ENCODE data around the gene CCDC57.

Gene CCDC57

DNA sequence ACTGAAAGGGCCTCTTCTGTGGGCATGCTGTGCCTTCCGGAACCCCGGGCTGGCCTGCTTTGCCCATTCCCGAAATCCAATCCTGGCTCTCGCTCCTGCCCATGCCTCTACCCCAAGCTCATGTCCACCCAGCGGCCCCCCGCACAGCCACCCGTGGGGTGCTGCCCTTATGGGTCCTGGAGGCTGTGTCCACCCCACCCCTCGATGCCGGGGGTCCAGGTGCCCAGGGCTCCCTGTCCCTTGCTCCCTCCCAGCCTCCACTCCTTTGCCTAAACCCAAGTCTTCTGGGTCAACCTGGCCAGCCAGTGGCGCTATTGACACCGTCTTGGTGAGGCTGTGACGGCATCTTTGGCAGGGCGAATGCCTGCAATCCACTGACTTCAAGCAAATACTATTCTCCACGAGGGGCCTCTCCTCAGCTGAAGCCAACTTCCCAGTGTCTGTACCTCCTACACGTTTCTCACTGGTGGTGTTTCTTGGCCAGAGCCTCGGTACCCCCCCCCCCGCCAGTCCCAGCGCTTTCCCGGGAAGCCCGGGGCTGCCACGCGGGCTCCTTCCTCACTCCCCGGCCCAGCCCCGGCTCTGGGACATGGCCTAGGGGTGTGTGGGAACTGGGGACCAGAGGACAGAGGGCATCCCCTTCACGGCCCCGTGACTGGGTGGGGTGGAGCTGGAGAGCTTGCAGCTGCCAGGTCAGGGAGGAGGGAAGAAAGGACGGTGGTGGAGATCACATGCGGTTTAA is 134.9 kb downstream of the CCDC57 start:
- no peak for DNase-seq

DNA sequence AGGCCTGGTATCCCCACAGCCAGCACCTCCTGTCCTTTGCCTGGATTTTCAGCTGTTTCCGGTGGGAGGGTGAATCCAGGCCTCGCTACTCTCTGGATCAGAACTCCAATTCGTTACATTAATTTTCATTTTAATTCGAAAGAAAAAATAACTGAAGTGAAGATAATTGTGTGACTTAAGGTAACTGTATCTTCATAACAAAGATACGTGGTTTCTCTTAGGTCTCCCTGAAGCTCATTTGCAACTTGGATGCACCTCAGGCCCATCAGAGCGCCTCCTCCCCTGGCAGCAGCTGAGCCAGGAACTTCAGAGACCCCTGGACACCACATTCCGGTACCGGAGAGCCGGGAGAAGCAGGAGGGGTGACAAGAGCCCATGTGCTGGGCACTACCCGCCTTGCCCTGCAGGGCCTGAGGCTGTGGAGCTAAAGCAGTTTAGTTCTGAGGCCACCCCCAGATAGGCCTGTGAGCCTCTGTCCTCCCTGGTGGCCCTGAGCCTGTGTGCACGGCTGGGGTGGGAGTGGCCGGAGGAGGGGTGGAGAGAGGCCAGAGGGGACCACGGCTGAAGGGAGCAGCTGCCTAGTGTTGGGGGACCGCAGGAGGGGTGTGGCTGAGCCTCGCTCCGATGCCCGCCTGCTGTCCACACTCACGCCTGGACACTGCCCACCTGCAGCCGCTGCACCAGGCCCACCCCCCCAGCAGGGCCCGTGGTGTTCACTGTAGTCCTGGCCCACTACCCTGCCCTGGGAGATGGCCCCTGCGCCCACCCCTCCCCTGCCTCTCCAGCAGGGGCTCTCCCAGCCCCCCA is 135.7 kb downstream of the CCDC57 start:
- no peak for DNase-seq

DNA sequence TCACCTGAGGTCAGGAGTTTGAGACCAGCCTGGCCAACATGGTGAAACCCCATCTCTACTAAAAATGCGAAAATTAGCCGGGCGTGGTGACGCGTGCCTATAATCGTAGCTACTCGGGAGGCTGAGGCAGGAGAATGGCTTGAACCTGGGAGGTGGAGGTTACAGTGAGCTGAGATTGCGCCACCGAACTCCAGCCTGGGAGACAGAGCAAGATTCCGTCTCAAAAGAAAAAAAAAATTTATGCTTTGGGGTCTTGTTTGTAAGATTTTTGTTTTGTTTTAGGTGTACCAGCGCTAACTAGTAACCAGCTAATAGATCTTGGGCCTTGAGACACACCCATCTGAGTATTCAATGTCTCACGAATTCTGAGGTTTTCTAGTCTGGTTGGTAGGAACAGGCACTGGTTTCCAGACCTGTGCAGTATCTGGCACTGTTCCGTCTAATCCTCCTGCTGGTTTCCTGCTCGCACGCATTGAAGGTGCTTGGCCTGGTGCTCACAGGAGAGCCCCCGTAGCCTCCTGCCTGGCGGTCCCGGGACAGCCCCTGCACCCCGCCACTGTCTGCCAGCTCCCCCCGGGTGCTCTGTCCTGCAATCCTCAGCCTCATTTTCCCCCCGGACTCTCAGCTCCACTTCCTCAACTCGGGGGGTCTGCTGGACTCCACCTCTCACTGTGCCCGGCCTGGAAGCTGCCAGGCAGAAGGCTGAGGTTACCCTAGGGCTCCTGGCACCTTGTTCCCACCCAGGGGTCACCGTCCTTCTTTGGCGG is 136.4 kb downstream of the CCDC57 start:
- no peak for DNase-seq

DNA sequence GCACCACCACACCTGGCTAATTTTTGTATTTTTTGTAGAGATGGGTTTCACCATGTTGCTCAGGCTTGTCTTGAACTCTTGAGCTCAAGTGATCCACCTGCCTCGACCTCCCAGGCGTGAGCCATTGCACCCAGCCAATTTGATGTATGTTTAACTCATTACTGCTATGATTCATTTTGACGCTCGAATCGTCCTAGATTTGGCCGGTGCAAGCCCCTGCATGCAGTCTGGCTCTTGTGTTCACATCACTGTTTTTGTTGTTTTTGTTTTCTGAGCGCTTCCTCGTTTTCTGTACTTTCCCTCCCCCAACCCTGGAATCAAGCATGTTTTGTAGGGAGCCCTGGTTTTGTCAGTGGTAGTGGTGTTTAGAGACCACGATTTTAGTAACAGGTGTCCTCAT is 139.2 kb downstream of the CCDC57 start:
- DNase-seq, result no peak

DNA sequence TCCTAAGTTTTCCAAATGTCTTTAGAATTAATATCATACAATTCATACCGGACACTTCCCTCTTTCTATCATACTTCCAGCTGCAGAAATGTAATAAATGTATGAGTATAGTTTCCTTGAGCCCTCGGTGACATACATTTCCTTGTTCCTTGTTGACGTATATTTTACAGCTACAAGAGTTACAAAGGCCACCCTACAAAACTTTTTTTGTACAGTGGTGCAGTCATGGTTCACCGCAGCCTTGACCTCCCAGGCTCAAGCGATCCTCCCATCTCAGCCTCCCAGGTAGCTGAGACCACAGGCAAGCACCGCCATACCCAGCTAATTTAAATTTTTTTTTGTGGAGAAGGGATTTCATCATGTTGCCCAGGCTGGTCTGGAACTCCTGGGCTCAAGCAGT is 139.8 kb downstream of the CCDC57 start:
- no peak for DNase-seq

DNA sequence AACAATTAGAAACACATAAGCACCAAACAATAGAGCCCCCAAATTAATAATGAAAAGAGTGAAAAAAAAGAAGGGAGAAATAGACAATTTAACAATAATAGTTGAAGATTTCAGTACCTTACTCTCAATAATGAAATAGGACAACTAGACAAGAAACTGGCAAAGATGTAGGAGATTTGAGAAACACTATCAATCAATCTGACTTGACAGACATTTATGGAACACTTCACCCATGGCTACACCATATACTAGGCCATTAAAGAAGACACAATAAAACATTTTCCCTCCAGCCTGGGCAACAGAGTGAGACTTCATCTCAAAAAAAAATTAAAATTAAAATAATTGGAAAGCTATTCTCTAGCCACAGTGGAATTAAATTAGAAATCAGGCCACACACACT is 142.0 kb downstream of the CCDC57 start:
- DNase-seq, result no peak

DNA sequence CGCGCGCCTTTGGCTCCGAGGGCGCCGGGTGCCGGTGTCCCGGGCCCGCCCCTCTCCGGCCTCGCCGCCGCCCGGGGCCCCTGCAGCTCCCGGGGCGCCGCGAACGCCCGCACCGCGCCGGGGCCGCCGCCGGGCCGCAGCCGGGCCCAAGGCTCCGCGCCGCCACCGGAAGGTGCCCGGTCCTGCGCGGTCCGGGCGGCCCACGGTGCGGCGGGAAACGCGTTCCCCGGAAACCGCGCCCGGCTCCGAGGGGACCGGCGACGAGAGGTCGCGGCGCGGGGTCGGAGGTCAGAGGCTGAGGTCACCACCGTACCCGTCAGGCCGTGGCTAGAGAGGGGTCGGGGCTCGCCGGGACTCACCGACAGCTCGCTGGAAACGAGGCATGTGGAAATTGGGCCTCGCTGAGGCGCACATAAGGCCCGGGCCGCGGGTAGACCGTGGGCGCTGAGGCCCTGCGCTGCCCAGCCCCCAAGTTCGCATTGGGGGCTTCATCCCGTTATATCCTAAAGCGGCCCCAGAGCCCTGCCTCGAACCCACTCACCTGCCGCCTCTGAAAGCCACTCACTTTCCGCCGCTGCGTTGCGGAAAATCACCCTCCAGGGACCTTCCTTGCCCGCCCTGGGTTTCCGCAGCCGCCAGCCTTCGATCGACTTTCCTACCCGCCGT is 146.9 kb downstream of the CCDC57 start, which contains the start of gene DUS1L:
DUS1L (minus strand) TSS at position 167 of the 666 bp plus-strand sequence. CDS start 745 bp downstream, outside the sequence.
- DNase-seq, result peak; percentile 81

DNA sequence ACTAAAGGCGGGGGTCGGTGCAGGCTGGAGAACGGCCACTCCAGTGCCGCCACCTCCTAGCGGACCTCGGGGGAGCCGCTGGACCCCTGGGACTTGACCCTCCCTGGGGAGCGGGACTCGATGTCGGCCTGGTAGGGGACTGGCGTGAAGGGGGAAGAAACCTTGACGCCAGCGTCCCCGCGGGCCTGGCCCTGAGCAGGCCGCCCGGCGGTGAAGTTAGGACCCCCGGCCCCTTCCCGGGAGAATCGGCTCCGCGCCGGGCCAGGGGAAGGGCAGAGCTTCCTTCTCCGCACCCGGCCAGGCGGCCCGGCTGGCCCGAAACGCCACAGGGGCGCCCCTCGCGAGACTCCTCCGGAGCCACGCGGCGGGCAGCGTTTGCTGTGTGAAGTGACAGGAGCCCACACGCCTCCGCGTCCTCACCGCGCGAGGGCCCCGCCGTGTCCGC is 147.4 kb downstream of the CCDC57 start:
- DNase-seq, result no peak

DNA sequence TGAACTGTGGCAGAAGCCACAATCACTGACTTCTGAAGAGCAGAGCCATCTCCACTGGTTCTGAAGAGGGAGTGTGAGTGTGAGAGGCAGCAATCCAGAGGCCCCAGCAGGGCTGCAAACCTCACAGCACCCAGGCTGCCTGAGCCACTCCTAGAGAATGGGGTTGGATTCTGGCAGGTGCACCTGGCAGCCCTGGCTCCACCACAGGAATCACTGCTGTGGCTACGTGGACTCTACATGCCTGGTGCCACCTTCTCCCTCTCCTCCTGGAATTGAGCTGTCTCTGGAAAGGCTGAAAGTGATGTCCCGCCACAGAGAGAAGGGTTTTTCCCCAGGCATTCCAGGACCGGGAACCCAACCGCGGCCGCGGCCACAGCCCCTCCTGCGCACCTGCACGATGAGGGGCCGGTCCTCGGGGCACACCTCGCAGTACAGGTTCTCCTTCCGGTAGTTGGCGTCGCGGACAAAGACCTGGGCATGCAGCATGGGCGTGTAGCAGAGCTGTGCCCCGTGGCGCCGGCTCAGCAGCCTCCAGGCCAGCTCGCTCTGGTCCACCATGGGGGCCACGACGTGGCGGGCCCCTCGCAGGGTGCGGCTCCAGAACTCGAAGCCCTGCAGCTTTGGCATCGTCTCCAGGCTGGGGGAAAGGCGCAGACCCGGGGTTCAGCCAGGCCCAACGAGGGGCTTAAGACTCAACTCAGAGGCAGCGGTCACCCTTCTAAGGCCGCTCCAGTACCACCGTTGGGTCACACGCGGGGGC is 148.0 kb downstream of the CCDC57 start:
- DNase-seq, result no peak

DNA sequence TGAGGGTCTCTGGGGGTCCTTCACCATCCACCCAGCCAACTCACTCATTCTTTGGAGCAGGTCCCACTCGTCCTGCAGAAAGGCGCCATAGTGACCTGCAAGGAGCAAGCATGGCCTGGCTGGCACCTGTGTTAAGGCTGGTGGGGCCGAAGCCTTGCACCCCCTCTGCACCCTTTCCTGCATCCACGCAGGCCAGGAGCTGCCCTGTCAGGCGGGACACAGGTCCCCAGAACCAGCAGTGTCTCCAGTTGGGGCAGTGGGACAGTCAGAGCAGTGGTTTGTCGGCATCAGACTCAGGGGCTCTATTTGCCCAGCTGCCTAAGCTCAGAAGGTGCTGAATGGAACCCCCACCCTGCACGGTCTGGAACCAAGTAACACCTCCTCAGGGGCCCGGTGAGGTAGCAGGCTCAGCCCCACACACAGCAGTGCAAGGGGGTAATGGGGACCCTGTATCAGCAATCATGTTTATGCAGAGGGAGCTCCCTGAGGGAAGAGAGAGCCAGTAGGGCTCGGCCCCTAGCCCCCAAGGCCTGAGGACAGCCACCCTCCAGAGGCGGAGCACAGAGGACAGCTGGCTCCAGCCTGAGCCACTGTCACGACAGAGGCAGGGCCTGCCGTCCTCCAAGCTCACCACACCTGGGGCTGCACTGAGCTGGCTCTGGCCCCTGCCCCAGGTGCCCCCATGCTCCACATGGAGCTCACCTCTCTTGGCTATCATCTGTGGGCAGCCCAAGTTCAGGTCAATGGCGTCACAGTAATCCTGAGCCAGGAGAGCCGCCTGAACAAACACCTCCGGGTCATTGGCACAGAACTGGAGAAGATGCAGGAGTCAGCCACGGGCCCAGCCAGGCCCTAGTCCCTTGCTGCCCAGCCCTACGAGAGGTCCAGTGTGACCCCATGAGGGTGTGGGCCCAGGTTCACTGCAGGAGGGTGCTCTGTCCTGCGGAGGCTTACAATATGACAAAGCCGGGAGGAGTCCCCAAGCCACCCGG is 148.9 kb downstream of the CCDC57 start:
- DNase-seq, result no peak

DNA sequence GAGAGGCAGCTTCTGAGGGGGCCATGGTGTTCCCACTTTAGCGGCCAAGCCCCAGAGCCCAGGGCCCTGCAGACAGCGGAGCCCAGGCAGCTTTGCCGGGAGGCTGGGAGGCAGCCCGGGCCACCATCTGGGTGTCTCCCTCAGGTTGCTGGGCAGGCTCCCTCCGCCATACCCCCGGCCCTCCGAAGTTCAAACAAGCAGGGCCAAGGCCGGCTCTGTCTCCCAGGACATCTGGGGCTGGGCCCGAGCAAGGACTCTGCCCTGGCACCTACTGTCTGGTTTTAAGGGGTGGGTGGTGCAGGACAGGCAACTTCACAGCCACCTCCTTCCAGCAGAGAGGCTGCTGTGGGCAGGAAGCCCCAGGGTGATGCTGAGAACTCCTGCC is 149.7 kb downstream of the CCDC57 start:
- DNase-seq, result no peak

DNA sequence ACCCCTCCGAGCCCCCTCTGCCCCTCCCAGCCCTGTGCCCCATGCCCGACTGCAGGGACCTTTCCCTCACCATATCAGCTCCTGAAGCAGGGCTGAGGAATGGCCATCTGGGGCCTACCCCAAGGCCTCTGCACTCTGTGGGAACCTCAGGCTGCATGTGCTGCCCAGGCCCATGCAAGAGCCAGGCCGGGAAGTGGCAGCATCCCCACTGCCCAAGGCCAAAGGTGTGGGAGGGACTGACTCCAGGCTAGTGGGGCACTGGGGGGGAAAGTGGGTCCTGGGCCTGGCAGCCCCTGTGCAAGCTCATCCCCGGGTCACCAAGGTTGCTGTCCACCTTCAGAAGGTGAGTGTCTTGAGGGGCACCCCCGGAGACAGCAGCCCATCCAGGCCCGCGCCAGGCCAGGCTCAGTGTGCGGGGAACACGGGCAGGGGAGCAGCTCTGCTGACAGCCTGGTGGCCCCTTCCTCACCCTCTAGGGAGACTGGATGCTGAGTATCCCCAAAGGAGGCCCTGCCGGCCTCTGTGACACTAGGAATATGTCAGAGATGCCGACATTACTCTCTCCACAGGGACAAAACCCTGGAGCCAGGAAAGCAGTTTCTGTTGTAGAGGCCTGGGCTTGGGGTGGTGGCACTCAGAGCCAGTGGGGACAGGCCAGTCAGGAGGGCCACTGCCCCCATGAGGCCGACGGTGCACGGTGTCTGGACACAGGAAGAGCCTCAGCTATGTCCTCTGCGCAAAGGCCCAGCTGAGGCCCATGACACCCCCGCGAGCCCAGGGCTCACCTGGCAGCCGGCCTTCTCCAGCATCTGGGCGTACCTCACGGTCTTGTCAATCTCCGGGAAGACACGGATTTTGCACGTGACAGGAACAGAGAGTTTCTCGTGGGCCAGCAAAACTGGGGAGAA is 150.3 kb downstream of the CCDC57 start:
- DNase-seq, result no peak

DNA sequence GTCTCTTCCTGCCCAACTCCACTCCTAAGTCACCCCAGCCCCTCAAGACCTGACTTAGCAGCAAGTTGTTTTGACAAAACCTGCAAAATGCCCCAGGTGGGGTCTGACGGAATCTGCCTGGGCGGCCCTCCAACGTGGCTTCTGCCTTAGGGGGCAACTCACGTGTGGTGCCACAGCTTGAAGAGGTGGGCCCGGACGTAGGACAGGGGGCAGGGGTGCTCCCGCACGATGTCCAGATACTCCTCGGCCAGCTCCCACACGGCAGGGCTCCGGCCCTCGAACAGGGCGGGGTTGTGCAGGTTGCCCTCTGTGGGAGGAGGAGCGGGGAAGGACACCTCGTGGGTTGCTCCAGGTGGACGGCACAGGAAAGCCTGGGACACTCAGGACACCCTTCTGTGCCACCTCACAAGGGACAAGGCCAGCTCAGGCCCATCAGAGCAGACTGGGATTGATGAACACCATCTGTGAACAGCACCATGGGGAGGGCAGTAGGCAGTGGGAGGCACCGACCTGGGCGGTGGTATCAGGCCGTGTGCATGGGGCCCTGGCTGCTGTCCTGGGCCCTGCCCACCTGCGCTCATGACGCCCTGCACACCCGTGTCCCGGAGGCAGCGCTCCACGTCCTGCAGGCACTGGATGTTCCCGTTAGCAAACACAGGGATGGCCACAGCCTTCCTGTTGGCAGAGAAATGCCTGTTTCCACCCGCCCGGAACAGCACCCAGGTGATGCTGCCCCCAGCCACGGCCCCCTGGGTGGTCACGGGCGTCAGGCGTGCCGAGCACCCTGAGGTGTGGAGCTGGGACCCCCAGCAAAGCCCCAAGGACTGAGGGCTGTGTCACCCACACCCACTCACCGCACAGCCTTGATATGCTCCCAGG is 151.4 kb downstream of the CCDC57 start:
- DNase-seq, result no peak

DNA sequence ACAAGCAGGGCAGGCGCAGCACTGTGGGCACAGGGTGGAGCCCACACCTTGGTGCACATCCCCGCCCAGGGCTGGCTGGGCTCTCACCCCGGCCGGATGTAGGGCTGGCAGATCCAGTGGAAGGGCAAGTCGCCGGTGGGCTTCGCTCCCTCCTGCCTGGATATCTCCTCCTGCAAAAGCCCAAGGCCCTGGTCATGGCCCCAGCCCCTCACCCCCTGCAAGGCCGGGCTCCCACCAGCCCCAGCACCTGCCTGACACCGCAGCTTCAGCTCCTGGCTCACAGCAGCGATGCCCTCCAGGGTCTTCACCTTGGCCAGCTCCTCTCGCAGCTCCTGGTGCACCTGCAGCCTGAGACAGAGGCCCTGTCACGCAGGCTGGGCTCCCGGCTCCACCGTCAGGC is 152.0 kb downstream of the CCDC57 start:
- DNase-seq, result no peak

DNA sequence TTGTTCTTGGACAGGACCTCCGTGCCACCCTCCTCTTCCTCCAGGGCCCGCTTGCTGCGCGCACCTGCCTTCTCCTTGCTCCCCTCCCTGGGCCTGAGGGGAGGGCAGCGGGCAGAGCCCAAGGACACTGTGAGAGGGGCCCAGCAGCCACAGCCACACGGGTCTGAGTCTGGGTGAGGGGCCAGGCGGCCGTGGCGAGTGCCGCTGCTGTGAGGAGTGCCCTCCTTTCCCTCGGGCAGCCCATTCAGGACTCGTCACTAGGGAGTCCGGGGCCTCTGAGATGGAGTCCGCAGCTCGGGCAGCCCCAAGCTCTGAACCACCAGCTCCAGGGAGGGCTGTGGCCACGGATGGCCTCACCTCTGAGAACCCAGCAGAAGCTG is 152.7 kb downstream of the CCDC57 start:
- no peak for DNase-seq

DNA sequence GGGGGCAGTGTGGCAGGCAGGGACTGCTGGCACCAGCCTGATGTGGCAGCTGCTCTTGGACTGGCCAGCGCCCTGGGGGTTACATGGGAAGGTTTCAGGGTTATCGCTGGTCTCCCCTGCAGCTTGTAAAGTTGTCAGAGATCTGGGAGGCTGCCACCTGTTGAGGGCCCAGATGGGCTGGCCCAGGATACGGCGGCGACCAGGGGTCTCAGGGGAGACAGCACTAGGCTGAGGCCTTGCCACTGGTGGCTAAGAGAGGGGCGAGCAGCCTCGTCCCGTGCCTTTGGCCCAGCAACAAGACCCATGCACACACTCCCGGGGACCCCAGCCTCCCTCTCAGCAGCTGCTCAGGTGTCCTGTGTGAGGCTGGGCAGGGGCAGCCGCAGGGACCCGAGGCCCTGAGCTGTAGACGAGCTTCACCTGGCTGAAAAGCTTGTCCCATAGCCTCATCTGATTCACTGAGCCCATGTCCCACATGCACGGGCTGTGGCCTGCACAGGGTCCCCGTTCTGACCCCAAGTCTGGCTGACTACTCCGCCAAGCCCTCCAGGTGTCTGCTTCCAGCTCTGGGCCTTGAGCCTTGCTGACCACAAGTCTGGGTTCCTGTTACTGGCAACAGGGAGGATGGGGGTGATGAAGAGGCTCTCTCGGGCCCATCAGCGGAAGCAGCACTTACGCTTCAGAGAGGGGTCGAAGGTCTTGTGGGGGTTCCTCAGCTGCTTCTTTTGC is 153.2 kb downstream of the CCDC57 start:
- DNase-seq, result no peak

DNA sequence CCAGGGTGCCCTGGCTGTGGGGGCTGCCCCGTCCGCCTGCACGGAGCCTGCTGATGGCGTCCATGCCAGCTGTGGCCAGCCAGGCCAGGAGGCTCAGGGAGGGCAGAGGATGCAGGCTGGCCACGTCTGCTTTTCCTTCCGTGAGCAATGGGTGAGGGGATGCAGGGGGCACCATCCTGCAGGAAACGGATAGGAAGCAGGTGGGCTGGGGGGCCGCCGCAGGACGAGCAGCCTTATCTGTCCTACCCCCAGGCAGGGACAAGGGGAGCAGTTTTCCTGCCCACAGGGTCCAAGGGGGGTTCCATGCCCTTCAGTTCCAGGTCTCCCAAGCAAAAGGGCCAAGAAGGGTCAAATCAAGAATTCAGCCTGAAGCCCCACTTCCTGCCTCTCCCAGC is 153.8 kb downstream of the CCDC57 start:
- DNase-seq, result no peak
